NCI-H748 (cell line): ENCODE data around the gene TNPO3.

Source experiments
- DNase-seq: peaks from one replicate; lab custom pipeline; 2025; ENCODE audit not compliant: unreplicated experiment; lab: John Stamatoyannopoulos, UW

The TNPO3 gene

GRCh38 chr7:128911423-128912031, 143.4 kb downstream of the TNPO3 start:
- DNase-seq = no peak

DNA sequence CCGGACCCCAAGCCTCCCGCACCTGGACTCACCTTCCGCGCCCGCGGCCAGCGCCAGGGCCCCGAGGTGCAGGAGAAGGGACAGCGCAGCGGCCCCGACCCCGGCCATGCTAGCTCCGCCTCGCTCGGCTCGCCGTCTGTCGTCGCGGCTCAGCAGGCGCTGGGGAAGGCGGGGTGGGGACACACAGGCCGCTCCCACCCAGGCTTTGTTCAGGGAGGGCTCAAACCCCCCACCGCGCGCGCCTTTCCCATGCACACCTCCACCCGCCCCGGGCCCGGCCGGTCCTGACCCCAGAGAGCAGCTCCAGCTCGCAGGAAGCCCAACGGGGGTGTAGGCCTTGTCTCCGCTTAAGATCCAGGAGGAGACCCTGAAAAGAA, 144.4 kb downstream of the TNPO3 start, which contains the start of gene KCP:
Gene KCP, minus strand, starts transcription at position 141 of the 377 bp plus-strand sequence. Its CDS starts 33 bp downstream, at position 108.
- DNase-seq = no peak

- no peak for DNase-seq
Measured at GRCh38 chr7:128909625-128910568, 145.0 kb downstream of the TNPO3 start.

DNA sequence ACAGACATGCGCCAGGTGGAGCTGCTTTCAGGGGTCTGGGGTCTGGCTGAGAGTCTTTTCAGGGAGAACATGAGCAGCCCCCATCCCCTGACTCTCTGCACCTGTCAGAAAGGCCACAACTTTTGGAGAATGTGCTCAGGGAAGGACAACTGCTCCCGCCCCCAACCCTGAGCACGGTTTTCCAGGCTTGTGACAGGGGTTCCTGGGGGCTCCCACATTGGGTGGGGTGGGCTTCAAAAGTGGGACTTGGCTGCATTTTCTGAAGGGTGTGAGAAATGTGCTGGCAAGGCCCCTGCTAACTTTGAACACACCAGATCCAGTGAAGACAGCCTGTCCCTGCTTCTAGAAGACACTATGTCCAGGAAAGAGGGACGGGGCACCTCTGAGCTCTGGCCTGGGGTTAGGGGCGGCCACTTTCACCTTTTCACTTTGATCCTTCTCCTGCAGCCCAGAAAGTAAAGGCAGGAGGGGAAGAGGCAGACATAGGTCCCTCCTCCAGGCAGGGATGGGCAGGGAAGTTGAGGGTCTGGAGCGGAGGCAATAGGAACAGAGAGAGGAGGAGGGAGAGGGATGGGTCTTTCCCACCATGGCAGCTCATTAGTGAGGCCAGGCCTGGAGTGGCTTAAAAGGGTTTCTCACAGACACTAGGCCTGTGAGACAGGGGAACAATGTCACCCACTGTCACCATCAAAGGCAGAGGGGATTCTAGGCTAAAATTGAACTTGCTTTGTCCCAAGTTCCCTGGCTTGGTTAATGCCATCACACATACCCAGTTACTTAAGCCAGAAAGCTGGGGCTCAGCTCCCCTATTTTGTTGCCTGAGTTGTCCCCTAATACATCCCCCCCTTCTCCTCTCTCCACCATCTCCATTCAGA, 145.9 kb downstream of the TNPO3 start:
- DNase-seq = no peak

- no peak for DNase-seq
Measured at GRCh38 chr7:128906766-128907559, 147.9 kb downstream of the TNPO3 start.

- no peak for DNase-seq
Measured at GRCh38 chr7:128906001-128906765, 148.7 kb downstream of the TNPO3 start.

DNA sequence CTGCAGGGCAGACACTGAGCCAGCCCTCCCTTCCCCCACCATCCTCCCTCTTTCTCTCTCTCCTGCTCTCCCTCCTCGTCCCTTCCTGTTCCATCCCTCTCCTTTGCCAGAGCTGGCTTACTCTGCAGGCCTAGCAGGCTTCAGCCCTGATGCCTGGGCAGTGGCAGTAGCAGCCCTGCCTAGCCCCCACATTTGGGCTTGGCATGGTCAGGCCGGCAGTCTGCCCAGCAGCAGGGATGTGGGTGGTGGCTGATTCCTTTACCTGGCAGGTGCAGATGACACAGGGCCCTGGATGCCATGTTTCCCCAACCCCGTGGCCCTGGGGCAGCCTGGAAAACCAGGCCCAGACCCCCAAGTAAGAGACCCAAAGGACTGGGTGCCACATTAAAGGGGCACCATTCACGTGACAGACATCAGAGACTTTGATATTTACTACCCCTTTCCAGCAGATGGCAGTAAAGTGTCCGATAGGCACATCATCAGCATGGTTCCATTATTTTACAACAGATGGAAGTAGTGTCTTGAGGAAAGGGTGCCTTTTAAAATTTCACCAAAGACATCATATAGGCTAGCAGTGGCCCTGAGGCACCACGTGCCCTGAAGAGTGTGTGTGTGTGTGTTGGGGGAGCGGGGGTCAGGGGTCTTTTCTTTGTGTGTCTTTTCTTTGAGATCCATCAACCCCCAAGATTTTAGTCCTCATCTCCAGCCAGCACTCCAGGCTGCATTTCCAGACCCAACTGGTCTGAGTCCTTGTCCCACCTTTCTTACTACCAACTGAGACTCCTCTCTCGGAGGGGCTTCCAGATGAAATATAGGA, 150.3 kb downstream of the TNPO3 start:
- peak; percentile 66 for DNase-seq
